NCI-H1694 treated with DMSO at 0.1 percent for 48 hours (cell line): ENCODE data around the gene PHF14.

Experiments
- DNase-seq: peaks from one replicate; lab custom pipeline; 2025; lab: John Stamatoyannopoulos, UW

PHF14 gene

DNA sequence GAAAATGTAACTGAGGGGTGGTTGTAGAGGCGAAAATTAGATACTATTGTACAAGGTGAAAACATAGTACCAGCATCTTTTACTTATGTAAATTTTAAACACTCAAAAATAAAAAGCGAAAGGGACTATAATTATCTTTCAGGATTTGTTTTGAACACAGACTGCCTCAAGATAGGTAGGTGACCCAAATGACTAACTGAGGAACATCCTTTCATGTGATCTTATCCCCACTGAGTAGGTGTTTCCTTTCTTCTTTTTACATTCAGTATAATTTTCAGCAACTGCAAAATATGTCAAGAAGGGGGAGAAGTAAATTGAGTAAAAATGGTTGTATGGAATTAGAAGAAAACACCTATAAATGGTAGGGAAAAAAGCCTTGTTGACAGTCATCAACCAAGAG lies 236.7 kb downstream of the PHF14 start:
- no peak for DNase-seq

- peak; percentile 87 for DNase-seq
Observed at GRCh38 chr7:11212080-11212711, 238.5 kb downstream of the PHF14 start.

DNA sequence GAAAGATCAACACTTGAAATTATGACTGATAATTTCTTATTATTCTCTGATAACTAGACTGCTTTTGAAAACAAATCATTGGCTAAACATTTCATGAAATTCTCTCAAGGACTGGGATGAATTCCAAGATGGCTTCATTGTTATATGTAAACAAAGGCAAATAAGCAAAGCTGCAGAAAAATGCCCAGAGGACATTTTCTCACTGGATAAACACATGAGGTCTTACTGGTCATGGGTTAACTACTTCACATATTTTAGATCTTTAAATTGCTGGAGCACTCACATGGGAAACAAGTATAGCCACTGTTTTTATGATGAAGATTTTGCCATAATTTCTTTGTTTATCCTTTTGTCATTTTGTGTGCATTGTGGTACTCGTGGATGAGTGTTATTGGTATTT lies 239.1 kb downstream of the PHF14 start:
- DNase-seq: no peak

DNA sequence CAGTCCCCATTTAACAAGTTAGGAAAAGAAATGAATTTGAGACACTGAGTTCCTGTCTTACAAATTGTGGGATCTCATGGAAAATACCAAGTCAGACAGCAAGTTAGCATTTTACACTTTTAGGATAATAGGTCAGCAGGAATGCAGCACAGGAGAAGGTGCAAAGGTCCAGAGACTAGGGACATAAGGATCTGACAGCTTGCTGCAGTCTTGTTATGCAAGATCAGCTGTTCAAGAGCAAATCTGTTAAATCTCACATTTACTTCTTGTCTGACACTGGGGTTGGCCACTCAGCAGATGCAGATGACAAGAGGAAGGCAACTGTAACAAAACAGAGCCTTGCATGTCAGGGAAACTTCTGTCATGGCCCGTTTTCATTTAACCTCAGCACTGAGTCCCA lies 239.6 kb downstream of the PHF14 start:
- DNase-seq: no peak

GRCh38 chr7:11216276-11216675 lies 242.6 kb downstream of the PHF14 start:
- no peak for DNase-seq

DNA sequence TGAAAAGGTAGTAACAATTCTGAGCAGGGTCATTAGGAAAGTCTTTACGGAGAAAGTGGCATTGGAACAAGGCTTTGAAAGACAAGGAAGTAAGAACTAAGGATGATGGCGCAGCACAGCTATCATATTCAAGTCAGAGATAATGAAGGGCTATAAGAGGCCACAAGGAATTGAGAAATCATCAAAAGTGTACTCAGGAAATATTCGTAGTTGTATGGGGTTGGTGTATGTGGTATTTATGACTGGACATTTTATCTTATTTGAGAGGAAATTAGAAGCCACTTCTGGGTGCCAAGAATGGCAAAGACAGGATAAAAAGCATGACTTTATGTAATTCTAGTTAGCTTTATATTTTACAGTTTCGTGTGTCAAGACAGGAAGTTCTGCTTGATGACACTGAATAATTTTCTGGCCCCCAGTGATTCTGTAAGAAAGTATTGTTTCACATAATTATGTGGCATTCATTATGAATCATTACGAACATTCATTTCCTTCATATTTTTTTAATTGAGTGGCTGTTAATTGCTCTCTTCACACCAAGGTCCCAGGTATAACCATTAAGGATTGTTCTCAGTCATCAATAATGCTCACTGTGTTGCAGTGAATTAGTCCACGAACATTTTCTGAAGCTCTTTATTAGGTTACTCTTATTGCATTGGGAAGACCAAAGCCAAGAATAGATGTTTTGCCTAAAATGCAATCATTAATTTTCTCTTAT lies 244.3 kb downstream of the PHF14 start:
- DNase-seq: no peak
